DMS53 (cell line): ENCODE data around the gene TM6SF1.

Source experiments
- DNase-seq: peaks from one replicate; lab custom pipeline; 2025; lab: John Stamatoyannopoulos, UW

Gene TM6SF1

DNA sequence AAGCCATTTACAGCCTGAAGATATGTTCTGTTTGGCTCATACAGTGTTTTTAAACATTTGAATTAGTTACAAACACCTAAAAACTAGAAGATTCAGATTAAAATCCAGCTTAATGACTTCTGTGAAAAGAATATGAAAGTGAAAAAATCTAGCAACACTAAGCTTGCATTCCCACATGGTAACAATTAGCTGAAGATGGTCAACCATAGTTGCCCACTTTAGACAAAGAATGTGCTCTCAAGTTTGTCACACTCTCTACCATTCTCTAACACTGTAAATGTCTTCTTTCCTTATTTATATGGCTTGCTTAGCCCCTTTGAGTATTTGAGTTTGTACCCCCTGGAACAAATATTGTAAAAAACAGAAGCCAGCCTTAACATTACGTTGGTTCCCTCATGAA is 67.4 kb downstream of the TM6SF1 start:
- no peak for DNase-seq

DNA sequence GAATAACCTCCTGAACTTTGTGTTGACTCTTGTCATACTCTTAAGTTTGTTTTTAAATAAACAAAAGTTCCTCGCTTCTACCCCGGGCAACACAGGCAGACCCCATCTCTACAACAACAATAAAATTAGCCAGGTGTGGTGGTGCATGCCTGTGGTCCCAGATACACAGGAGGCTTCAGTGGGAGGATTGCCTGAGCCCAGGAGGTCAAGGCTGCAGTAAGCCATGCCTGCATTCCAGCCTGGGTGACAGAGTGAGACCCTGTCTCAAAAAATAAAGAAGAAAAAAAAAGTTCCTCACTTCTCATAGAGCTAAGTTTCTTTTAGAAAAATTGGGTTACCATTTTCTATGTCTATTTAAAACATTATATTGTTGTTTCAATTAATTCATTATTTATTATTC is 70.9 kb downstream of the TM6SF1 start:
- DNase-seq = no peak

DNA sequence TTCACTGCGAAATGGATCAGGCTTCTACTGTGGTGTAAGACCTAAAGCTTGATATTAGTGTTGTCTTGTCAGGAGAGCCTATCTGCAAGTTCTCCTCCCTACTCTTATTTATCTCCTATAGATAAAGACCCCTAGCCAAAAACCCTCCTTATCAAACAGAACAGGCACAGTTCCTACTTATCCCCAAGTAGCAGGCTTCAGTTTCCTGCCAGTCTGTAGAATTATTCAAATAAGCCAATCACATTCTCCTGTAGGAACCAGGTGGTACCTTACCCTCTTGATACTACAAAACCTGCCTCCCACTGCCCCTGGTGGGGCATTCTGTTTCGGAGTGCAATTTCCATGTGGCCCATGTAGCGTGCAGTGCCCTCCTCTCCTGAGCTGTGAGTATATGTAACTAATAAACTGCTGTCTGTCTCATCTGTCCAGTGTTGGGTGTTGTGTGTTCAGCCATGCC is 71.5 kb downstream of the TM6SF1 start:
- DNase-seq = no peak

DNA sequence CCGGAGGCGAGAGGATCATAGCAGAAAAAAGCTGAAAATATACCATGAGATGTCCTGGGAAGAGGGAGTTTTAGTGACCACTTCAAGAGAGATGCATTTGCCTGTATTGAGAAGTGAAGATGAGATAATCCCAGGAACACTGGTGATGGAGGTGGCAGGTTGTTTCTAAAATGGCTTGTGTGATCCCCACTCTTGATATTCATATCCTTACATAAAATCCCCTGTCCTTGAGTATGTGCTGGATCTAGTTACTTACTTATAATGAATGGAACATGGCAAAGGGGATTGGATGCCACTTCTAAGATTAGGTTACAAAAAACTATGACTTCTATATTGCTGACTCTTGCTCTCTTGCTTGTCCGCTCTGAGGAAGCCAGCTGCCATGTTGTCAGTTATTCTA is 78.1 kb downstream of the TM6SF1 start:
- no peak for DNase-seq
